GM23338 (cell line): Measurements from ENCODE around the gene SERINC5. TPM values are rescaled to one million over a fixed set of nuclear protein-coding genes. Genes with fewer than 3 reads are reported as not detected.

ENCODE experiments used
- ATAC-seq: fragments of 200-7000 bp; cut with Tn5 transposase; 3 replicates; pipeline ENCODE4 v1.9.1; 2020
- DNase-seq: peaks from one replicate; pipeline ENCODE4 v3.0.0-alpha.2; 2015; ENCODE audit warnings: low spot score
- H2AFZ ChIP-seq: fragments of 200-600 bp; sonication (generic); 2 replicates; pipeline ENCODE4 v1.8.0; 2016; ENCODE audit warnings: antibody characterized with exemption, mild to moderate bottlenecking, moderate library complexity
- H3F3A ChIP-seq: fragments of 200-600 bp; sonication (generic); replicated peaks from 2 replicates; pipeline ENCODE4 v1.8.0; 2017; ENCODE audit warnings: antibody characterized with exemption, mixed run types, low read depth
- H3K27ac ChIP-seq: fragments of 200-600 bp; sonication (generic); 2 replicates; pipeline ENCODE4 v1.6.1; 2016; ENCODE audit warnings: low read depth
- H3K27me3 ChIP-seq: fragments of 200-600 bp; sonication (generic); 2 replicates; pipeline ENCODE4 v1.8.0; 2016; ENCODE audit warnings: mild to moderate bottlenecking, mixed run types, moderate library complexity; ENCODE audit not compliant: insufficient read depth
- H3K36me3 ChIP-seq: fragments of 200-600 bp; sonication (generic); 2 replicates; pipeline ENCODE4 v1.8.0; 2016; ENCODE audit warnings: mild to moderate bottlenecking; ENCODE audit not compliant: insufficient read depth
- H3K4me1 ChIP-seq: fragments of 200-600 bp; sonication (generic); 2 replicates; pipeline ENCODE4 v1.8.0; 2016; ENCODE audit warnings: mild to moderate bottlenecking, moderate library complexity; ENCODE audit not compliant: insufficient read depth
- H3K4me2 ChIP-seq: fragments of 200-600 bp; sonication (generic); 2 replicates; pipeline ENCODE4 v1.7.1; 2017; ENCODE audit warnings: mixed run types
- H3K4me3 ChIP-seq: fragments of 200-600 bp; sonication (generic); 2 replicates; pipeline ENCODE4 v1.6.1; 2016; ENCODE audit warnings: mixed run types
- H3K79me2 ChIP-seq: fragments of 200-600 bp; sonication (generic); replicated peaks from 2 replicates; pipeline ENCODE4 v1.8.0; 2017; ENCODE audit warnings: mild to moderate bottlenecking; ENCODE audit not compliant: insufficient read depth
- H3K9me2 ChIP-seq: fragments of 200-600 bp; sonication (generic); 2 replicates; pipeline ENCODE4 v1.8.0; 2017; ENCODE audit not compliant: insufficient read depth
- H4K20me1 ChIP-seq: fragments of 200-600 bp; sonication (generic); replicated peaks from 2 replicates; pipeline ENCODE4 v1.8.0; 2017; ENCODE audit warnings: mild to moderate bottlenecking; ENCODE audit not compliant: insufficient read depth
- H3K27ac Mint-ChIP-seq: 2 replicates; pipeline ENCODE4 v1.8.0; 2020; ENCODE audit warnings: inconsistent platforms, mild to moderate bottlenecking, moderate library complexity, mixed read lengths
- H3K27me3 Mint-ChIP-seq: 3 replicates; pipeline ENCODE4 v1.8.0; 2022; ENCODE audit warnings: low read depth, mild to moderate bottlenecking, moderate library complexity, mixed read lengths, inconsistent platforms; ENCODE audit not compliant: insufficient read depth, poor library complexity
- H3K36me3 Mint-ChIP-seq: 3 replicates; pipeline ENCODE4 v1.8.0; 2021; ENCODE audit warnings: low read depth, mild to moderate bottlenecking, inconsistent platforms, moderate library complexity, mixed read lengths
- H3K4me1 Mint-ChIP-seq: 3 replicates; pipeline ENCODE4 v1.8.0; 2020; ENCODE audit warnings: mild to moderate bottlenecking, inconsistent platforms, mixed read lengths
- H3K4me3 Mint-ChIP-seq: 3 replicates; pipeline ENCODE4 v1.8.0; 2021; ENCODE audit warnings: moderate library complexity, mild to moderate bottlenecking, inconsistent platforms, mixed read lengths
- H3K9me3 Mint-ChIP-seq: 3 replicates; pipeline ENCODE4 v1.8.0; 2020; ENCODE audit warnings: moderate library complexity, mild to moderate bottlenecking, inconsistent platforms, mixed read lengths
- CREB1 ChIP-seq: fragments of 250-450 bp; sonication (Bioruptor Pico); IDR thresholded peaks from 2 replicates; pipeline ENCODE4 v1.5.0; 2020; ENCODE audit warnings: low read depth, mild to moderate bottlenecking, moderate library complexity
- ETS1 ChIP-seq: IDR thresholded peaks from 2 replicates; pipeline ENCODE4 v1.6.1; 2016; ENCODE audit warnings: antibody characterized with exemption
- EZH2 ChIP-seq: fragments of 200-600 bp; sonication (generic); IDR thresholded peaks from one replicate; pipeline ENCODE4 v1.8.0; 2017; ENCODE audit warnings: antibody characterized with exemption, mild to moderate bottlenecking, low read depth; ENCODE audit not compliant: unreplicated experiment
- EZH2phosphoT487 ChIP-seq: fragments of 200-600 bp; sonication (generic); IDR thresholded peaks from one replicate; pipeline ENCODE4 v1.8.1; 2018; ENCODE audit warnings: antibody characterized with exemption; ENCODE audit not compliant: unreplicated experiment
- JUNB ChIP-seq: IDR thresholded peaks from one replicate; pipeline ENCODE4 v1.6.1; 2016; ENCODE audit warnings: antibody characterized with exemption; ENCODE audit not compliant: unreplicated experiment
- NANOG ChIP-seq: IDR thresholded peaks from 2 replicates; pipeline ENCODE4 v1.6.1; 2016; ENCODE audit warnings: antibody characterized with exemption, borderline replicate concordance
- POLR2AphosphoS5 ChIP-seq: IDR thresholded peaks from 2 replicates; pipeline ENCODE4 v1.6.1; 2016; ENCODE audit warnings: antibody characterized with exemption, low read depth
- ZNF114 ChIP-seq: fragments of 250-450 bp; sonication (Bioruptor Pico); IDR thresholded peaks from 2 replicates; pipeline ENCODE4 v1.5.0; 2020; ENCODE audit warnings: mild to moderate bottlenecking, moderate library complexity
- polyA plus RNA-seq: library from polyadenylated mRNA; unstranded; fragments of >200 nt; fragmentation: Nextera tagmentation; extraction: Ambion mirVana; gene quantifications from 2 replicates; pipeline ENCODE4 v1.2.1, GENCODE V29; 2016
- total RNA-seq: library from RNA; depleted of rRNA; stranded (reverse); fragments of >200 nt; shearing (Covaris generic); gene quantifications from 2 replicates; pipeline ENCODE4 v1.2.3, GENCODE V29; 2014
- TF ChIP-seq, protein P1 (sequence below), 2 experiments: fragments of 200-600 bp in 1 of 2; sonication (generic) in 1 of 2; conservative IDR thresholded peaks; 2 replicates each; pipeline versions ENCODE4 v1.5.1 to v1.6.1; 2016 to 2017; ENCODE audit warnings: antibody characterized with exemption in 2 of 2, low read depth in 2 of 2, mild to moderate bottlenecking in 2 of 2, moderate library complexity in 1 of 2
- TF ChIP-seq, protein P2 (sequence below): IDR thresholded peaks from one replicate; pipeline ENCODE4 v1.6.1; 2018; ENCODE audit warnings: antibody characterized with exemption; ENCODE audit not compliant: unreplicated experiment

Gene SERINC5
- total and polyA plus RNA-seq, 2 experiments from 2014 or later: 34.0 to 107 TPM

DNA sequence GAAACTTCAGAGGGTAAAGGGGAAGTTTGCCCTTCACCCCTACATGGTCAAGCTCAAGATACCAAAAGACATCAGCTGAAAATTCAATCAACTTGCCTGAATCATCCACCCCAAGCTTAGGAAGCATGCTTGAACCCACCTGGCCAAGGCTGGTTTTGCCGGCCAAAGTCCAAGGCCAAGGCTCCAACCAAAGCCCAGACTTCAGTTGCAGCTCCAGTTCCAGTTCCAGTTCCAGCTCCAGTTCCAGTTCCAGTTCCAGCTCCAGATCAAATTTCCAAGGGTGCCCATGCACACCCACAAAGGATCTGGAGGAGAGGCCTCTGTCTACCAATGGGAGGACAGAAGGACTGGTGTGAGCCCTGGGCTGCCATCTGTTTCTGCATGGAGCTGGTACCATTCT is 4.6 kb upstream of the SERINC5 start (continued):
- TF ChIP-seq, protein P1, sequence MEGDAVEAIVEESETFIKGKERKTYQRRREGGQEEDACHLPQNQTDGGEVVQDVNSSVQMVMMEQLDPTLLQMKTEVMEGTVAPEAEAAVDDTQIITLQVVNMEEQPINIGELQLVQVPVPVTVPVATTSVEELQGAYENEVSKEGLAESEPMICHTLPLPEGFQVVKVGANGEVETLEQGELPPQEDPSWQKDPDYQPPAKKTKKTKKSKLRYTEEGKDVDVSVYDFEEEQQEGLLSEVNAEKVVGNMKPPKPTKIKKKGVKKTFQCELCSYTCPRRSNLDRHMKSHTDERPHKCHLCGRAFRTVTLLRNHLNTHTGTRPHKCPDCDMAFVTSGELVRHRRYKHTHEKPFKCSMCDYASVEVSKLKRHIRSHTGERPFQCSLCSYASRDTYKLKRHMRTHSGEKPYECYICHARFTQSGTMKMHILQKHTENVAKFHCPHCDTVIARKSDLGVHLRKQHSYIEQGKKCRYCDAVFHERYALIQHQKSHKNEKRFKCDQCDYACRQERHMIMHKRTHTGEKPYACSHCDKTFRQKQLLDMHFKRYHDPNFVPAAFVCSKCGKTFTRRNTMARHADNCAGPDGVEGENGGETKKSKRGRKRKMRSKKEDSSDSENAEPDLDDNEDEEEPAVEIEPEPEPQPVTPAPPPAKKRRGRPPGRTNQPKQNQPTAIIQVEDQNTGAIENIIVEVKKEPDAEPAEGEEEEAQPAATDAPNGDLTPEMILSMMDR (conservative IDR thresholded peaks at IDR 0.05; ENCODE audit: low read depth in 2 of 2): no peak
- TF ChIP-seq ETS1 (no peak), ZNF114 (CRISPR knock-in tag) (no peak), JUNB (no peak), EZH2phosphoT487 (no peak), EZH2 (no peak), NANOG (no peak)

- Mint-ChIP-seq H3K36me3 (peaks cover 9% of the 10 kb centered on the region; the same call in 2 of the 3 replicates), H3K4me1 (peaks cover 19% of the 10 kb centered on the region), H3K27me3 (peaks cover 16% of the 10 kb centered on the region), H3K4me3 (no peak overlapping the region), H3K27ac (no peak overlapping the region), H3K9me3 (peaks cover 3% of the 10 kb centered on the region; the same call in 1 of the 3 replicates)
- Histone ChIP-seq H4K20me1 (peaks cover 6% of the 10 kb centered on the region), H3K27ac (no peak overlapping the region), H3K36me3 (no peaks in the 10 kb centered on the region), H3K4me2 (no peak overlapping the region), H3F3A (peaks cover 24% of the 10 kb centered on the region), H3K9me2 (peaks cover 19% of the 10 kb centered on the region), H3K4me1 (peaks cover 11% of the 10 kb centered on the region; the same call in 1 of the 2 replicates), H3K4me3 (no peak overlapping the region), H3K27me3 (peaks cover 5% of the 10 kb centered on the region; the same call in 1 of the 2 replicates), H3K79me2 (peaks cover 16% of the 10 kb centered on the region), H2AFZ (no peak overlapping the region)
- no peak for DNase-seq
- no peak for ATAC-seq
- TF ChIP-seq, protein P1 (conservative IDR thresholded peaks at IDR 0.05; ENCODE audit: low read depth in 2 of 2): no peak
- TF ChIP-seq EZH2 (no peak), ZNF114 (CRISPR knock-in tag) (no peak), CREB1 (CRISPR knock-in tag) (no peak), EZH2phosphoT487 (no peak), ETS1 (no peak), POLR2AphosphoS5 (no peak)
- TF ChIP-seq, protein P2, sequence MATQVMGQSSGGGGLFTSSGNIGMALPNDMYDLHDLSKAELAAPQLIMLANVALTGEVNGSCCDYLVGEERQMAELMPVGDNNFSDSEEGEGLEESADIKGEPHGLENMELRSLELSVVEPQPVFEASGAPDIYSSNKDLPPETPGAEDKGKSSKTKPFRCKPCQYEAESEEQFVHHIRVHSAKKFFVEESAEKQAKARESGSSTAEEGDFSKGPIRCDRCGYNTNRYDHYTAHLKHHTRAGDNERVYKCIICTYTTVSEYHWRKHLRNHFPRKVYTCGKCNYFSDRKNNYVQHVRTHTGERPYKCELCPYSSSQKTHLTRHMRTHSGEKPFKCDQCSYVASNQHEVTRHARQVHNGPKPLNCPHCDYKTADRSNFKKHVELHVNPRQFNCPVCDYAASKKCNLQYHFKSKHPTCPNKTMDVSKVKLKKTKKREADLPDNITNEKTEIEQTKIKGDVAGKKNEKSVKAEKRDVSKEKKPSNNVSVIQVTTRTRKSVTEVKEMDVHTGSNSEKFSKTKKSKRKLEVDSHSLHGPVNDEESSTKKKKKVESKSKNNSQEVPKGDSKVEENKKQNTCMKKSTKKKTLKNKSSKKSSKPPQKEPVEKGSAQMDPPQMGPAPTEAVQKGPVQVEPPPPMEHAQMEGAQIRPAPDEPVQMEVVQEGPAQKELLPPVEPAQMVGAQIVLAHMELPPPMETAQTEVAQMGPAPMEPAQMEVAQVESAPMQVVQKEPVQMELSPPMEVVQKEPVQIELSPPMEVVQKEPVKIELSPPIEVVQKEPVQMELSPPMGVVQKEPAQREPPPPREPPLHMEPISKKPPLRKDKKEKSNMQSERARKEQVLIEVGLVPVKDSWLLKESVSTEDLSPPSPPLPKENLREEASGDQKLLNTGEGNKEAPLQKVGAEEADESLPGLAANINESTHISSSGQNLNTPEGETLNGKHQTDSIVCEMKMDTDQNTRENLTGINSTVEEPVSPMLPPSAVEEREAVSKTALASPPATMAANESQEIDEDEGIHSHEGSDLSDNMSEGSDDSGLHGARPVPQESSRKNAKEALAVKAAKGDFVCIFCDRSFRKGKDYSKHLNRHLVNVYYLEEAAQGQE: no peak
Observed at GRCh38 chr5:80259511-80260203, 3.8 kb upstream of the SERINC5 start.
